Tibial nerve (tissue), 4 donors: ENCODE results near the gene ZCCHC8.

Experiments used
- EP300 ChIP-seq, 2 donors: sonication (generic); formaldehyde crosslinking; IDR thresholded peaks; one replicate each; pipeline ENCODE4 v1.6.1; 2017; ENCODE audit warnings: antibody characterized with exemption in 2 of 2, mild to moderate bottlenecking in 1 of 2
- POLR2A ChIP-seq, 2 donors: fragments of 450-650 bp; IDR thresholded peaks; one replicate each; pipeline ENCODE4 v1.6.1; 2017; ENCODE audit warnings: antibody characterized with exemption in 2 of 2, mild to moderate bottlenecking in 2 of 2, moderate library complexity in 2 of 2
- TF ChIP-seq, protein P1 (sequence below), 5 experiments: fragments of 200-600 bp in 3 of 5; fragments of 450-650 bp in 2 of 5; sonication (generic) in 3 of 5; IDR thresholded peaks; one replicate each; pipeline ENCODE4 v1.5.1; 2016 to 2019; ENCODE audit warnings: antibody characterized with exemption in 5 of 5, mild to moderate bottlenecking in 3 of 5, moderate library complexity in 2 of 5

DNA sequence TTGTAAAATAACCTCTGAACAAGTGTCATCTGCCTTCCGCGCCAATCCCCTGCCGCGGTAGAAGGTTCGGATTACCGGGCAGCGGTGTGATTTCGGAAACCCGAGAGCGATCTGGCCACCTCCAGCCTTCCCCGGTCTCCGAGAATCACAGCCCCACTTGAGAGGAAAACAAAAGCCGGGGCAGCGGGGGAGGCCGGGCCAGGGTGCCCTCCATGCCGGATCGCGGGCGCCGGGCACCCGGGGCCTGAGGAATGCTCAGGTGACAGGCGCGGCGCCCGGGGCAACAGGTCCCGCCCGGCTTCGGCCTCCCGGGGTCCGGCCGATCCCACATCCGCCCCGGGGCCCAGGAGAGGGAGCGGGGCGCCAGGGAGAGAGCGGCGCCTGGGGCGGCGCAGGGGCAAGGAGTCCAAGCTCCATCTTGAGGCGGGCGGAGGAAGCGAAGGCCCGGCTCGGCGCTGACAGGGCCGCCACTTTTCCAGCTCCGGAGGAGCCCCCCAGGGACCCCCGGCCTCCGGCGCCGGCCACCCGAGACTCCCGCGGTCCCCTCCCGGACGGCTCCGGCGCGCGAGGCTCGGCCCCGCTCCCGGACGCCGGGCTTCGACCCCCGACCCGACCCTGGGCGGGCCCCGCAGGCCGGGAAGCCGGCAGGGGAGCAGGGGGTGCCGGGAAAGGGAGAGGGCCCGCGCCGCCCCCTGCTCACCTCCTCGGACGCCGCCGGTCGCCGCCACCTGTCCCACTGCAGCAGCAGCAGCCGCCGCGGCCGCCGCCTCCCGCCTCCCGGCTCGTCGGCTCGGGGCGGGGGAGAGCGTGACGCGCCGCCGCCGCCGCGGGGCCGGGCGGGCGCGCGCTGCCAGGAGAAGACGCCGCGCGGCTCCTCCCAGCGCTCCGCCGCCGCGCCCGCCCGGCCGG, 78.7 kb downstream of the ZCCHC8 start, which contains the start of gene CLIP1:
- TF ChIP-seq EP300 (IDR thresholded peaks at IDR 0.05) (peak in 1 of 2 donors; percentile 28), POLR2A (IDR thresholded peaks at IDR 0.05) (peak; percentile 58 to 84)
- TF ChIP-seq, protein P1, sequence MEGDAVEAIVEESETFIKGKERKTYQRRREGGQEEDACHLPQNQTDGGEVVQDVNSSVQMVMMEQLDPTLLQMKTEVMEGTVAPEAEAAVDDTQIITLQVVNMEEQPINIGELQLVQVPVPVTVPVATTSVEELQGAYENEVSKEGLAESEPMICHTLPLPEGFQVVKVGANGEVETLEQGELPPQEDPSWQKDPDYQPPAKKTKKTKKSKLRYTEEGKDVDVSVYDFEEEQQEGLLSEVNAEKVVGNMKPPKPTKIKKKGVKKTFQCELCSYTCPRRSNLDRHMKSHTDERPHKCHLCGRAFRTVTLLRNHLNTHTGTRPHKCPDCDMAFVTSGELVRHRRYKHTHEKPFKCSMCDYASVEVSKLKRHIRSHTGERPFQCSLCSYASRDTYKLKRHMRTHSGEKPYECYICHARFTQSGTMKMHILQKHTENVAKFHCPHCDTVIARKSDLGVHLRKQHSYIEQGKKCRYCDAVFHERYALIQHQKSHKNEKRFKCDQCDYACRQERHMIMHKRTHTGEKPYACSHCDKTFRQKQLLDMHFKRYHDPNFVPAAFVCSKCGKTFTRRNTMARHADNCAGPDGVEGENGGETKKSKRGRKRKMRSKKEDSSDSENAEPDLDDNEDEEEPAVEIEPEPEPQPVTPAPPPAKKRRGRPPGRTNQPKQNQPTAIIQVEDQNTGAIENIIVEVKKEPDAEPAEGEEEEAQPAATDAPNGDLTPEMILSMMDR (IDR thresholded peaks at IDR 0.05), result peak; percentile 26 to 66 (median 47)
